Fibroblast of mammary gland (primary cell): ENCODE measurements around the gene PUM2.

Source experiments
- DNase-seq: peaks from one replicate; pipeline ENCODE4 v3.0.0-alpha.2; 2010; ENCODE audit warnings: low read depth
- H3K4me3 ChIP-seq: 2 replicates; pipeline ENCODE4 v1.5.1; 2011; ENCODE audit warnings: low read depth, mild to moderate bottlenecking, low read length, moderate library complexity; ENCODE audit not compliant: control insufficient read depth
- TF ChIP-seq, protein P1 (sequence below): conservative IDR thresholded peaks from 2 replicates; pipeline ENCODE4 v1.5.1; 2011; ENCODE audit warnings: low read depth, low read length, inconsistent platforms; ENCODE audit not compliant: control insufficient read depth, insufficient read depth

Gene PUM2, protein sequence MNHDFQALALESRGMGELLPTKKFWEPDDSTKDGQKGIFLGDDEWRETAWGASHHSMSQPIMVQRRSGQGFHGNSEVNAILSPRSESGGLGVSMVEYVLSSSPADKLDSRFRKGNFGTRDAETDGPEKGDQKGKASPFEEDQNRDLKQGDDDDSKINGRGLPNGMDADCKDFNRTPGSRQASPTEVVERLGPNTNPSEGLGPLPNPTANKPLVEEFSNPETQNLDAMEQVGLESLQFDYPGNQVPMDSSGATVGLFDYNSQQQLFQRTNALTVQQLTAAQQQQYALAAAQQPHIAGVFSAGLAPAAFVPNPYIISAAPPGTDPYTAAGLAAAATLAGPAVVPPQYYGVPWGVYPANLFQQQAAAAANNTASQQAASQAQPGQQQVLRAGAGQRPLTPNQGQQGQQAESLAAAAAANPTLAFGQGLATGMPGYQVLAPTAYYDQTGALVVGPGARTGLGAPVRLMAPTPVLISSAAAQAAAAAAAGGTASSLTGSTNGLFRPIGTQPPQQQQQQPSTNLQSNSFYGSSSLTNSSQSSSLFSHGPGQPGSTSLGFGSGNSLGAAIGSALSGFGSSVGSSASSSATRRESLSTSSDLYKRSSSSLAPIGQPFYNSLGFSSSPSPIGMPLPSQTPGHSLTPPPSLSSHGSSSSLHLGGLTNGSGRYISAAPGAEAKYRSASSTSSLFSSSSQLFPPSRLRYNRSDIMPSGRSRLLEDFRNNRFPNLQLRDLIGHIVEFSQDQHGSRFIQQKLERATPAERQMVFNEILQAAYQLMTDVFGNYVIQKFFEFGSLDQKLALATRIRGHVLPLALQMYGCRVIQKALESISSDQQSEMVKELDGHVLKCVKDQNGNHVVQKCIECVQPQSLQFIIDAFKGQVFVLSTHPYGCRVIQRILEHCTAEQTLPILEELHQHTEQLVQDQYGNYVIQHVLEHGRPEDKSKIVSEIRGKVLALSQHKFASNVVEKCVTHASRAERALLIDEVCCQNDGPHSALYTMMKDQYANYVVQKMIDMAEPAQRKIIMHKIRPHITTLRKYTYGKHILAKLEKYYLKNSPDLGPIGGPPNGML

DNA sequence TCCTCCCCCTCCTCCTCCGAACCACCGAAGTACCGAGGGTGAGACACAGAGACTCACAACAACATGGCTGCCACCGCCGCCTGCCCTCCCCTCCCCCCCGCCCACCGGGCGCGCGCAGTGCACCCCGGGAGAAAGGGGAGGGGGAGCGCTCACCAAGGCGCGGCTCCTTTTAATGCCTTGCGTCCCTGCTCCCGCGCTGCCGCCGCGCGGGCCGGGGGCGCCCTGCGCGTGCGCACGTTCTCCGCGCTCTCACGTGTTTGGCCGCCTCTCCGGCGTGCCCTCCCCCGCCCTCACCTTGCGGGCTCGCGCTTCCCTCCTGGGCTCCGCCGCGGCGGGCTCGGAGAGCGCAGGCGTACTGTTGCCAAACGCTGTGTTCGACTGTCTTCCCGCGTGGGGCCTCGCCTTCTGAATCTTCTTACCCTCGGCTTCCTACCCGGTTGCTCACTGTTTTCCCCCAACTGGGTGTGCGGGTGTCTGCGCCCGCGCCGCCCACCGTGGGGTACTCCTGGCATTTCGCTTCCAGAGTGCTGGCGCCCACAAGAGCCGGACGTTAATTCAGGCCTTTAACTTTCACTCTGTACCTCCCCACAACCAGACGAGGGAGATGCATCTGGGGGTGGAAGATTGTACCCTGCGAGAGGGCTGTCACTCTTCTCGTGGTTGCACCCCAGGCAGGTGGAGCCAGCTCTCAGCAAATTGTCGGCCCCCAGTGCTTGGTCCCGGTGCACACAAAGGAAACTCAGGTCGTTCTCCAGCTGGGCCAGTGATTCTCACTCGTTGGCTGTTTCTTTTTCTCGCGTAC lies at the start of gene PUM2:
Gene PUM2 (minus strand): TSS at position 92 of the 802 bp plus-strand sequence. CDS start 23,484 bp downstream, outside the sequence.
- peak within 1 kb of the TSS; percentile 95 for H3K4me3 ChIP-seq
- peak; percentile 92 for DNase-seq
- TF ChIP-seq, protein P1, sequence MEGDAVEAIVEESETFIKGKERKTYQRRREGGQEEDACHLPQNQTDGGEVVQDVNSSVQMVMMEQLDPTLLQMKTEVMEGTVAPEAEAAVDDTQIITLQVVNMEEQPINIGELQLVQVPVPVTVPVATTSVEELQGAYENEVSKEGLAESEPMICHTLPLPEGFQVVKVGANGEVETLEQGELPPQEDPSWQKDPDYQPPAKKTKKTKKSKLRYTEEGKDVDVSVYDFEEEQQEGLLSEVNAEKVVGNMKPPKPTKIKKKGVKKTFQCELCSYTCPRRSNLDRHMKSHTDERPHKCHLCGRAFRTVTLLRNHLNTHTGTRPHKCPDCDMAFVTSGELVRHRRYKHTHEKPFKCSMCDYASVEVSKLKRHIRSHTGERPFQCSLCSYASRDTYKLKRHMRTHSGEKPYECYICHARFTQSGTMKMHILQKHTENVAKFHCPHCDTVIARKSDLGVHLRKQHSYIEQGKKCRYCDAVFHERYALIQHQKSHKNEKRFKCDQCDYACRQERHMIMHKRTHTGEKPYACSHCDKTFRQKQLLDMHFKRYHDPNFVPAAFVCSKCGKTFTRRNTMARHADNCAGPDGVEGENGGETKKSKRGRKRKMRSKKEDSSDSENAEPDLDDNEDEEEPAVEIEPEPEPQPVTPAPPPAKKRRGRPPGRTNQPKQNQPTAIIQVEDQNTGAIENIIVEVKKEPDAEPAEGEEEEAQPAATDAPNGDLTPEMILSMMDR: no peak

GRCh38 chr2:20400306-20400705 lies 49.7 kb upstream of the PUM2 start:
- TF ChIP-seq, protein P1: no peak
- no peak overlapping the region for H3K4me3 ChIP-seq
- DNase-seq: no peak

GRCh38 chr2:20398956-20399567 lies 48.4 kb upstream of the PUM2 start:
- no peak overlapping the region for H3K4me3 ChIP-seq
- DNase-seq: peak; percentile 69
- TF ChIP-seq, protein P1: no peak

DNA sequence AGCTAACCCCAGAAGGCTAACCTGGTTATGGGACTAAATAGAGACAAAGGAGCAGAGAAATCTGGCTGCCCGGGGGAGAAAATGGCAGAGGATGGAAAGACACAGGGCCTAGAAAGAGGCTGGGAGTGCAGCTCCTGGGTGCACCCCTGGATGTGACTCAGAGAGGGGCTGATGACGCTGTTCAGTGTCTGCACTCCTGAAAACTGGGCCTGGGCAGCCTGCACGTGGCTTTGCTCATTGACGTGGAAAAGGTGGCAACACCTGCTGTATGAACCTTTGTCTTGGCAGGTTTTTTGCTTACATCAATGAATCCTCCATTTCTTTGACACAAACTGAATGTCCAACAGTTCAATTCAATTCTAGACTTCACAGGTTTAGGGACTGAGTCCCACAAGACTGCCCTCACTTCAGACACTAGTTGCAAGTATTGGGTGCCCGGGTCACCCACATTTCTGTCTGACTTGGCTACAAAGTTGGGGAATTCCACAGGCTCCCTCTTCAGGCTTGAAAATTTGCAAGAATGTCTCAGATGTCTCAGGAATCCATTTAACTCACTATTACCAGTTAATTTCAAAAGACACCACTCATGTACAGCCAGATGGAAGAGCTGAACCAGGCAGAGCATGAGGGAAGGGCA lies 47.3 kb upstream of the PUM2 start:
- no peak for DNase-seq
- H3K4me3 ChIP-seq: no peak overlapping the region
- TF ChIP-seq, protein P1: no peak

GRCh38 chr2:20396356-20397000 lies 45.8 kb upstream of the PUM2 start:
- no peak overlapping the region for H3K4me3 ChIP-seq

More at GRCh38 chr2:20396356-20397000, 45.8 kb upstream of the PUM2 start:
- TF ChIP-seq, protein P1: no peak
- no peak for DNase-seq
